ENCODE data around the gene ZNF335.

ZNF335 gene, protein sequence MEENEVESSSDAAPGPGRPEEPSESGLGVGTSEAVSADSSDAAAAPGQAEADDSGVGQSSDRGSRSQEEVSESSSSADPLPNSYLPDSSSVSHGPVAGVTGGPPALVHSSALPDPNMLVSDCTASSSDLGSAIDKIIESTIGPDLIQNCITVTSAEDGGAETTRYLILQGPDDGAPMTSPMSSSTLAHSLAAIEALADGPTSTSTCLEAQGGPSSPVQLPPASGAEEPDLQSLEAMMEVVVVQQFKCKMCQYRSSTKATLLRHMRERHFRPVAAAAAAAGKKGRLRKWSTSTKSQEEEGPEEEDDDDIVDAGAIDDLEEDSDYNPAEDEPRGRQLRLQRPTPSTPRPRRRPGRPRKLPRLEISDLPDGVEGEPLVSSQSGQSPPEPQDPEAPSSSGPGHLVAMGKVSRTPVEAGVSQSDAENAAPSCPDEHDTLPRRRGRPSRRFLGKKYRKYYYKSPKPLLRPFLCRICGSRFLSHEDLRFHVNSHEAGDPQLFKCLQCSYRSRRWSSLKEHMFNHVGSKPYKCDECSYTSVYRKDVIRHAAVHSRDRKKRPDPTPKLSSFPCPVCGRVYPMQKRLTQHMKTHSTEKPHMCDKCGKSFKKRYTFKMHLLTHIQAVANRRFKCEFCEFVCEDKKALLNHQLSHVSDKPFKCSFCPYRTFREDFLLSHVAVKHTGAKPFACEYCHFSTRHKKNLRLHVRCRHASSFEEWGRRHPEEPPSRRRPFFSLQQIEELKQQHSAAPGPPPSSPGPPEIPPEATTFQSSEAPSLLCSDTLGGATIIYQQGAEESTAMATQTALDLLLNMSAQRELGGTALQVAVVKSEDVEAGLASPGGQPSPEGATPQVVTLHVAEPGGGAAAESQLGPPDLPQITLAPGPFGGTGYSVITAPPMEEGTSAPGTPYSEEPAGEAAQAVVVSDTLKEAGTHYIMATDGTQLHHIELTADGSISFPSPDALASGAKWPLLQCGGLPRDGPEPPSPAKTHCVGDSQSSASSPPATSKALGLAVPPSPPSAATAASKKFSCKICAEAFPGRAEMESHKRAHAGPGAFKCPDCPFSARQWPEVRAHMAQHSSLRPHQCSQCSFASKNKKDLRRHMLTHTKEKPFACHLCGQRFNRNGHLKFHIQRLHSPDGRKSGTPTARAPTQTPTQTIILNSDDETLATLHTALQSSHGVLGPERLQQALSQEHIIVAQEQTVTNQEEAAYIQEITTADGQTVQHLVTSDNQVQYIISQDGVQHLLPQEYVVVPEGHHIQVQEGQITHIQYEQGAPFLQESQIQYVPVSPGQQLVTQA (N-terminal part only)

DNA sequence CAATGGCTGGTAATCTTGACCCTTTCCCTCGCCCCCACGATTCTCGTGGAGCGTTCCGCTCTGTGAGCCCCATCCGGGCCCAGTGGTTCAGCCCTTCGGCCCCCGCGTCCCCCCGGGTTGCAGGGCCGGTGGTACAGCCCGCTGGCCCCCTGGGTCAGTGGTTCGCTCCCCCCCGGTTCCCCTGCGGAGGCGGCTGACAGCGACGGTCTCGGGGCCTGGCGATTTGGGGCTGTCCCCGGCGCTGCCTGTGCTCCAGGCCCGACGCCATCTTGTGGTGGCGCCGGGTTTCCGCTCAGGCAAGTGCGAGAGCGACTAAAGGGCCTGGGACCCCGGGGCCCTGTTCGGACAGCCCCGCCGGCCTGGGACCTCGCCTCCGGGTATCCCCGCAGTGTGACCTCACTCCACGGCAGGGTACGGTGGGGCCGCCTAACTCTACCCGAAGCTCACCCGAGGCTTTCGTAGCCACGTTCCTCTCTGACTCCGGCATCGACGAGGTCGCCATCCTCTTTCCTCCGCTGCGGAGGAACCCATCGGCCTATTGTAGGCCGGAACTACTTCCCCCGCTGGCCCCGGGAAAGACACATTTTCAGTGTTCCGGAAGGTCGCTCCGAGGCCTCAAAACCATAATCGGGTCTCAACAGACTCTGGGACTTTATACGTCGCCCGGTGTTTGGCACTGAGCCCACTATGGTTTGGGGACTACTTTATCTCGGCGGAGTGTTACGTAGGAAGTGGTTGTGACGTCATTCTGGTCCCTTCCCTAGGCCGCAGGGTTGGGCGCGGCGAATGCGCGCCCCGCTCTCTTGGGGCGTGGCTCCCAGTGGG lies at the start of gene ZNF335:
TSS of gene ZNF335 (minus strand) at position 529 of the 825 bp plus-strand sequence. CDS start 793 bp downstream, outside the sequence.
- DNase-seq: peak; percentile 99

DNA sequence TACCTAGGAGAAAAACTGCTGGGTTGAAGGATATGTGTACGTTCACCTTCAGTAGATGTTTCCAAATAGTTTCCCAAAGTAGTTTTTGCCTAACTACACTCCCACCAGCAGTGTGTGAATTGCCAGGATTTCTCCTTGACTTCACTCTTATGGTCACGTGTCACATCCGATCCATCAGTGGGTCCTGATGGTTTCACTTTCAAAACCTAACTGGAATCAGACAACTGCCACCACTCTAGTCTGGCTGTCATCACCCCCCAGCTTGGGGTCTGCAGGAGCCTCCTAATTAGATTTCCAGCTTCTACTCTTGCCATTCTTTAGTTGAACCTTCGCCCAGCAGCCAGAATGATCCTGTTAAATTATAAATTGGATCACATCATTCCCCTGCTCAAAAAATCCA lies 48.6 kb upstream of the ZNF335 start:
- DNase-seq: no peak

DNA sequence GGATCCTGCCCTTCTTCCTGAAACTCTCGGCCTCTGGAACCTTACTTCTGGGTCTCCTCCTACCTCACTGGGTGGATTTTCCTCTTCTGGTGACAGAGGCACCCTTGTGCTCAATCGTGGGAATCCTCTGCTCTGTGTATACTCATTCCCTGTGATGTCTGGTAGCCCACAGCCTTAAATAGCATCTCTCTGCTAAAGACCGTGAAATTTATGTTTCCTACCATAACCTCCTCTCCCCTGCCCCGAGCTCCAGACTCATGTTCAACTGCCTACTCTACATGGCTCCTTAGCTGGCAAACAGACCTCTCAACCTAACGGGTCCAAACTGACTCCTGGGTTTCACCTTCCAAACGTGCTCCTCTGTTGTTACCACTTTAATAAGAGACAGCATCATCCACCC lies 46.6 kb upstream of the ZNF335 start:
- no peak for DNase-seq

DNA sequence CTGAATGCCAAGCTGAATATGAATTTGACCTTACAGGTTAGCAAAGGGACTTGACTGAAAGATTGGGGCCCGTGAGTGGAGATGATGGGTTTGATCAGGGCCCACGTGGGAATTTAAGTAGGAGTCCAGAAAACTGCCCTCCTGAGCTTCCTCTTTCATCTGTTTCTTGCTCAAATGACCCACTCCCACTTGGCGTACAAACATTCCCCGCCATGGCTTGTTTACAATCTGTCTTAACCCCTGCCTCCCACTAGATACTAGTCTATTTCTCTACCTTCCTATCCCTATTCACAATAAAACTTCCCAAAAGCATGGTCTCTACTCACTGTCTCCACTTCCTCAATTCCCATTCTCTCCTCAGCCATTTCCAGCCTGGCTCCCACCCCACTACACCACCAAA lies 46.1 kb upstream of the ZNF335 start:
- DNase-seq: no peak

DNA sequence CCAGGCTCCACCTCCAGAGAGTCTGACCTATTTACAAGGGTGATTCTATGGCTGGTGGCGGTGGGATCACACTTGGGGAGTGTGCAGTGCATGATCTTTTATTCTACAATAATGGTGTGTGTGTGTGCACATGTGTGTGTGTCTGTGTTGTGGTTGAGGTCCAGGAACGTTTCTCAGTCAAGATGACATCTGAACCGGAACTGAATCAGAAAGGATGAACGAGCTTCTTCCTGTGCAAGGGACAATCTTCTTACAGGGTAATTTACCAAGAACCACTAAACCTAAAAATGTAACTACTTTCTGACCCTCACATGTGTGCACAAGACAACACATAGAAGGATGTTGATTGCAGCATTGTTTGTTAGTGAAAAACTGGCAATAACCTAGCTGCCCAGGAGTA lies 45.3 kb upstream of the ZNF335 start:
- DNase-seq: no peak

DNA sequence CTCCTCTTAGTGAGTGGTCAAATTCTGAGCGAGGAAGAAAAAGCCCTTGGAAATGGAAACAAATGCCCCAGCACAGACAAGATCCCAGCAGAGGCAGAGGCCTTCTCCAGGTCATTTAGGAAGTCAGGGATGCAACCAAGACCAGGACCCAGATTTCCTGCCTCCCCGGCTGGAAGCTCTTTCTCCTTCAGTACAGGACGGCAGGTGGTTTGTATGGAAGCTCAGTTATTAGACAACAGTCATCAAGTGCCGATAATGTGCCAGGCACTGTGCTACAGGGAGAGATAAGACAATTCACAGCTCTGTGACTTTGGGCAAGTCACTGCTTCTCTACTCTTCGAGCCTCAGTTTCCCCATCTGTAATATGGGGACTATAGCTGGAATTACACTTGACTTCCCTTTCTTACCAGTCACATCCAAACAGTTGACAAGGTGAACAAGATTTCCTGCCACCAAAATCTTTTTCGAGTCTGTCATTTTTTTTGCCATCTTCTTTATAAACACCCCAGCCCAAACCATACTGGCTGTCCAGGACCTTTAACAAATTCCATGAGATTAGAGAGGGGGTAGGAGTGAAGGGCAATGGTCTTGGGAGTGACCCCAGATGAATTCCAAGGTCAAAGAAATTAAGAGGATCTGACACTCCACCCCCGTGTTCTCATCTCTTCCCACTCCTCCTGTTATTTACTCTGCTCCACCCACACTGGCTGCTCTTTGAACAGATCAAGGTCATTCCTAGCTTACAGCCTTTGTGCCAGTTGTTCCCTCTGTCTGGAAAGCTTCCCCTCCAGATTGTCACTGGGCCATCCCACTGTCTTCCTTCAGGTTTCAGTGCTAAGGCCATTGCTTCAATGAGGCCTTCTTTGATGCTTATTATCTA lies 42.8 kb upstream of the ZNF335 start:
- DNase-seq: no peak

DNA sequence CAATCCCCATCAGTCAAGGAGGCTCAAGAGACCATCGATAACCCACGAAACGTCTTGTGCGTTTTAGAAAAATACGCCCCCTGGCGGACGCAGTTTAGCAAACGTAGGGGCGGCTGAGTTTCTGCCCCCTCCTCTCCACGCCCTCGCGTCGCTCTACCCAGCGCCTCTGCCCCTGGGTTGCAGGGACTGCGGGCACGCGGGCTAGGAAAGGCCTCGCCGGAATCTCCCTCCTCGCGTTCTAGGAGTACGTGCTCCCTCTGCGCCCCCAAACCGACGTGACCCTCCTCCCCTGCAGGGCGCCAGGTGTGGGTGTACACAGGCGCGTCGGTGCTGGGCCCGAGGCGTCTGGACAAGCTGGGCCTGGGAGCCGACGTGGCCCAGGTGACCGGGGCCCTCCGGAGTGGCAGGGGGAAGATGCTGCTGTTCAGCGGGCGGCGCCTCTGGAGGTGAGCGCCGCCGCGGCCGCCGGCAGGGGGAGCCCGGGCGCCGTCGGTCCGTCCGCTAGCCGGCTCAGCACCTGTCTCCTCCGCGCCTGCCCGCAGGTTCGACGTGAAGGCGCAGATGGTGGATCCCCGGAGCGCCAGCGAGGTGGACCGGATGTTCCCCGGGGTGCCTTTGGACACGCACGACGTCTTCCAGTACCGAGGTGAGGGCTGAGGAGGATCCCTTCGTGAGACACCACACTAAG lies 42.0 kb upstream of the ZNF335 start:
- DNase-seq: peak; percentile 47

DNA sequence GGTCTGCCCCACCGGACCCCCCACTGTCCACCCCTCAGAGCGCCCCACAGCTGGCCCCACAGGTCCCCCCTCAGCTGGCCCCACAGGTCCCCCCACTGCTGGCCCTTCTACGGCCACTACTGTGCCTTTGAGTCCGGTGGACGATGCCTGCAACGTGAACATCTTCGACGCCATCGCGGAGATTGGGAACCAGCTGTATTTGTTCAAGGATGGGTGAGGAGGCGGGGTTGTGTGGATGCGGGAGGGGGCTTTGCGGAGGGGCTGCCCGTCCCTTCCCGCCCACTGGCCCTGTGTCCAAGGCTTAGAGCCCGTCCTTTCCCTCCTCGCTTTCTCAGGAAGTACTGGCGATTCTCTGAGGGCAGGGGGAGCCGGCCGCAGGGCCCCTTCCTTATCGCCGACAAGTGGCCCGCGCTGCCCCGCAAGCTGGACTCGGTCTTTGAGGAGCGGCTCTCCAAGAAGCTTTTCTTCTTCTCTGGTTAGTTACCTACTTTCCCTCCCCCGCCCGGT lies 41.4 kb upstream of the ZNF335 start:
- no peak for DNase-seq

DNA sequence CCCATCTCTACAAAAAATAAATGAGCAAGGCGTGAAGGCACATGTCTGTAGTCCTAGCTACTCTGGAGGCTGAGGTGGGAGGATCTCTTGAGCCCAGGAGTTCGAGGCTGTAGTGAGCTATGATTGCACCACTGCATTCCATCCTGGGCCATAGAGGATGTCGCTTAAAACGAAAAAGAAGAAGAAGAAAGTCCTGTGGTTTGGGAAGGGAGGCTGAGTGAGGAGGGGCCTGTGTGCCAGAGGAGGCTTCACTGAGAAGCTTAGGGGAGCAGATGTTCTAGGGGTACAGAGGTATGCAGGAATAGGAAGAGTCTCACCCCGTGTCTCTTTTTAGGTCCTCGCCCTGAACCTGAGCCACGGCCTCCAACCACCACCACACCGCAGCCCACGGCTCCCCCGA lies 40.9 kb upstream of the ZNF335 start:
- DNase-seq: no peak

DNA sequence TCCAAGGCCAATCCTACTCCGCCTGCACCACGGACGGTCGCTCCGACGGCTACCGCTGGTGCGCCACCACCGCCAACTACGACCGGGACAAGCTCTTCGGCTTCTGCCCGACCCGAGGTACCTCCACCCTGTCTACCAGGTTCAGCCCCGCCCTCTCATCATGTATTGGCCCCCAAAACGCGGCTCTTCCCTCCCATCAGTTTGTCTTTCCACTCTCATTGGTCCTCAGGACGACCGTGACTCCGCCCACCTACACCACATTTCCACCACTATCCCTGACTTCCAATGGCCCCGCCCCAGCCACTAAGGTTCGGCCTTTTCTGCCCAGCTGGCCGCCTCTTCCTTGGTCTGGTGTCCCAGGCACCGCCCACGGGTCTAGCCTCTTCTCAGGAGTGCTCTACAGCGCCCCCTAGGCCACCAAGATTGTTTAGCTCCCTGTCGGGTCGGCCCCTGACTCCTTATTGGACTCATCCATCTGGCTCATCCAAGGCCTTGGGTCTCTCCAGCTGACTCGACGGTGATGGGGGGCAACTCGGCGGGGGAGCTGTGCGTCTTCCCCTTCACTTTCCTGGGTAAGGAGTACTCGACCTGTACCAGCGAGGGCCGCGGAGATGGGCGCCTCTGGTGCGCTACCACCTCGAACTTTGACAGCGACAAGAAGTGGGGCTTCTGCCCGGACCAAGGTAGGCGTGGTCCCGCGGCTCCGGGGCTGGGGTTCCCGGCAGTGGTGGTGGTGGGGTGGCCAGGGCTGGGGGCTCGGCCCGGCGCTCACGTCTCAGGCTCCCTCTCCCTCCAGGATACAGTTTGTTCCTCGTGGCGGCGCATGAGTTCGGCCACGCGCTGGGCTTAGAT lies 39.9 kb upstream of the ZNF335 start:
- no peak for DNase-seq

DNA sequence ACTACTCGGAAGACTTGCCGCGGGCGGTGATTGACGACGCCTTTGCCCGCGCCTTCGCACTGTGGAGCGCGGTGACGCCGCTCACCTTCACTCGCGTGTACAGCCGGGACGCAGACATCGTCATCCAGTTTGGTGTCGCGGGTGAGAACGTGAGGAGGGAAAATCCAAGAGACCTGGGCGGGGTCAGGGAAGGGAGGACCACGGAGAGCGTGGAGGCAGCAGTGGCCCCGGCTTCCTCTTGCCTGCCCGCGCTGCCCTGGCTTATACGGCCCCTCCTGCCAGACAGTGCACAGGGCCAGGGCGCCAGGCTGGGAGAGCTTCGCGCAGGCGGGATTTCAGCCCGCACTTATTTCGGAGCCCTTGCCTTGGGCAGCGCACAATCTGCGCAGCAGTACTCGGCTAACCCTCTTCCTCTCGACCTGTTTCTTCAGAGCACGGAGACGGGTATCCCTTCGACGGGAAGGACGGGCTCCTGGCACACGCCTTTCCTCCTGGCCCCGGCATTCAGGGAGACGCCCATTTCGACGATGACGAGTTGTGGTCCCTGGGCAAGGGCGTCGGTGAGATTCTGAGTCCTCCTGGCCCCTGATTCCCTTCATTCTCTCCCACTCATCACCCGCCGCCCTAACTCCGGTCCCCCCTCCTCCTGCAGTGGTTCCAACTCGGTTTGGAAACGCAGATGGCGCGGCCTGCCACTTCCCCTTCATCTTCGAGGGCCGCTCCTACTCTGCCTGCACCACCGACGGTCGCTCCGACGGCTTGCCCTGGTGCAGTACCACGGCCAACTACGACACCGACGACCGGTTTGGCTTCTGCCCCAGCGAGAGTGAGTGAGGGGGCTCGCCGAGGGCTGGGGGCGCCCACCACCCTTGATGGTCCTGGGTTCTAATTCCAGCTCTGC lies 38.7 kb upstream of the ZNF335 start:
- DNase-seq: no peak

DNA sequence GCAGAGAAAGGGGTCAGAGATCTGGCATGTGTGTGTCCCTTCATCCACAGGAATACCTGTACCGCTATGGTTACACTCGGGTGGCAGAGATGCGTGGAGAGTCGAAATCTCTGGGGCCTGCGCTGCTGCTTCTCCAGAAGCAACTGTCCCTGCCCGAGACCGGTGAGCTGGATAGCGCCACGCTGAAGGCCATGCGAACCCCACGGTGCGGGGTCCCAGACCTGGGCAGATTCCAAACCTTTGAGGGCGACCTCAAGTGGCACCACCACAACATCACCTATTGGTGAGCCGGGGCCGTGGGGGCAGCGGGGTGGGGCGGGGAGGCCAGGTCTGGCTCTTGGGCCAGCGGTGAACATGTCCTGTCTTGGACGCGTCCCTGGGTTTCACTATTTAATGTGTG lies 37.8 kb upstream of the ZNF335 start:
- no peak for DNase-seq

DNA sequence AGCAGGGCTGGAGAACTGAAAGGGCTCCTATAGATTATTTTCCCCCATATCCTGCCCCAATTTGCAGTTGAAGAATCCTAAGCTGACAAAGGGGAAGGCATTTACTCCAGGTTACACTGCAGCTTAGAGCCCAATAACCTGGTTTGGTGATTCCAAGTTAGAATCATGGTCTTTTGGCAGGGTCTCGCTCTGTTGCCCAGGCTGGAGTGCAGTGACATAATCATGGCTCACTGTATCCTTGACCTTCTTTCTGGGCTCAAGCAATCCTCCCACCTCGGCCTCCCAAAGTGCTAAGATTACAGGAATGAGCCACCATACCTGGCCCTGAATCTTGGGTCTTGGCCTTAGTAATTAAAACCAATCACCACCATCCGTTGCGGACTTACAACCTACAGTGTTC lies 35.7 kb upstream of the ZNF335 start:
- no peak for DNase-seq

DNA sequence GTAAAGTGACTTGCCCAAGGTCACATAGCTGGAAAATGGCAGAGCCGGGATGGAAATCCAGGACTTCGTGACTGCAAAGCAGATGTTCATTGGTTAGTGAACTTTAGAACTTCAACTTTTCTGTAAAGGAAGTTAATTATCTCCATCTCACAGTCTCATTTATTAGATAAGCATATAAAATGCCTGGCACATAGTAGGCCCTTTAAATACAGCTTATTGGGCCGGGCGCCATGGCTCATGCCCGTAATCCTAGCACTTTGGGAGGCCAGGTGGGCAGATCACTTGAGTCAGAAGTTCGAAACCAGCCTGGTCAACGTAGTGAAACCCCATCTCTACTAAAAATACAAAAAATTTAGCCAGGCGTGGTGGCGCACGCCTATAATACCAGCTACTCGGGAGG lies 35.0 kb upstream of the ZNF335 start:
- no peak for DNase-seq

DNA sequence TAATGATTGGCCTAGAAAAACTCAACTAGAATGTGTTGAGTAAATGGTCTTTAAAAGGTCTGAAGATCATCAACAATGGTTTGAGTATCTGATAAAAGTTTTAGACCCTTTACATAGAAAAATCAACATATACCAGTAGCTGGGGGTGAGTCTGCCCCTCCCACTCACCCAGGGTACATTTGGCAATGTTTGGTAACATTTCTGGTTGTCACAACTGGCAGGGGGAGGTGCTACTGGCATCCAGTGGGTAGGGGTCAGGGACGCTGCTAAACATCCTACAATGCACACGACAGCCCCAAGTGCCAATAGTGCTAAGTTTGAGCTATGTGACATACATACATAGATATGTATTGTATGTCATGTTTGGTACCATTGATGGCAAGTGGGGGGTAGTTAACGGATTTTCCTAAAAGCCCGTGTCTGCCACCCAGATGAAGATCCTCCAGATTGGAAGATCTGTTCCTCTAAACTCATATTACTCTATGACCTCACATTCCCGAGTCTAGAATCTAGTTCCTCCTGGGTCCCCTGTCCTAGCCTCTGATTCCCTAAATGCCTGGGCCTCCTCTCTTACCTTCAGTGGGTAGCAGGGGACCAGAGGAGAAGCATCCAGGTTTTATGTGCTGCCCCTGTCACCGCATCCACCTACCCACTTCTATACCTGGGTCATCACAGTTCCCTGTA lies 34.2 kb upstream of the ZNF335 start:
- no peak for DNase-seq

DNA sequence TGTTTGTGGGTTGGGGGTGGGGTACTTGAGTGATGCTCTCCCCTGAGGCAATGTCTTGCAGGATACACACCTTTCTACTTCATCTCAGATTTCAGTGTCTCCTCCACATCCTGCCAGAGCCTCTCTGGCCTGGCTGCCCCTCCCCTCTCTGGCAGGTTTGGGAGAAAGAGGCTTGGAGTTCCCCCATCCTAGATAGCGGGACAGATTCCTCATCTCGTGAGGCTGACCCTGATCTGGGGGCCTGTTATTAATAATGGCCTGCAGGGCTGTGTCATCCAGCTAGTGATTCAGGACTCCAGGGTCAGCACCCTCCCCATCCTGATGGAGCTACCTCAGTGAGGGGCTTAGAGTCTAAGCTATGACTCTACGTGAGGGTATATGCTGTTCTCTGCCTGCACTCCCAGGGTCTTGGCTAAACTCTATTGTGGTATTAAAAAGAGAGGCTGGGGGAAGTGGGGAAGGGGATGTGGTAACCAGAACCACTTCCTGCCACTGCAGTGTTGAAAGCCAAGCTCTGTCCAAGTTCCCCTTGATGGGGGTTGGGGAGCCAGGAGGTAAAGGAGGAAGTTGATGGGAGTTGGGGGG lies 33.0 kb upstream of the ZNF335 start:
- DNase-seq: peak; percentile 88

DNA sequence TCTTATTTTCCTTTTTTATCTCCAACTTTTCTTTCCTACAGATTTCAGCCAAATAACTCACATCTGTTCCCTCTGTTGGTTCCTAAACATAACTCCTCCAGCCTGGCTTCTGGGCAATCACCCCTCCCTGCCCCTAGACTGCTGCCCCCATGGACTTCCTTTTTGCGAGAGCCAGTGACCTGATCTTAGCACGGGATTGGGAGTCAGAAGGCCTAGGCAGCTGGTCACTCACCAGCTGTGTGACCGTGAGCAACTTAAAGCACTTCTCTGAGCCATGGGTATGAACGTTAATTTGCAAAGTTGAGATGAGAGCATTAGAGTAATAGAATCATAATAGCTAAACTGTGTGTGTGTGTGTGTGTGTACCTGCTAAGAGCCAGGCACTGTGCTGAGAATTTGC lies 32.2 kb upstream of the ZNF335 start:
- no peak for DNase-seq
